CD14-positive monocyte (primary cell): ENCODE data around the gene KNL1. TPM values are rescaled to one million over a fixed set of nuclear protein-coding genes. Genes with fewer than 3 reads are reported as not detected.

ENCODE experiments used
- DNase-seq, 3 donors: peaks; one replicate each; pipeline ENCODE4 v3.0.0-alpha.2; 2011 to 2022
- H2AFZ ChIP-seq: 2 replicates; pipeline ENCODE4 v1.6.0; 2012; ENCODE audit warnings: mild to moderate bottlenecking, low read depth, low read length, inconsistent platforms; ENCODE audit not compliant: insufficient read depth, poor library complexity, severe bottlenecking
- H3K27ac ChIP-seq, 2 donors: 1 replicate in 1 of 2; 2 replicates in 1 of 2; pipeline ENCODE4 v1.5.1; 2012 to 2013; ENCODE audit warnings: low read length in 2 of 2, control low read depth in 1 of 2, inconsistent platforms in 1 of 2, low read depth in 1 of 2, mild to moderate bottlenecking in 1 of 2
- H3K27me3 ChIP-seq, 2 donors: one replicate each; pipeline versions ENCODE4 v1.6.0 to v1.6.1; 2011 to 2013; ENCODE audit warnings: low read length in 2 of 2; ENCODE audit not compliant: control insufficient read depth in 2 of 2, insufficient read depth in 2 of 2
- H3K36me3 ChIP-seq, 2 donors: replicated peaks in 1 of 2; 1 replicate in 1 of 2; 2 replicates in 1 of 2; pipeline versions ENCODE4 v1.5.1 to v1.6.1; 2012 to 2013; ENCODE audit warnings: low read length in 2 of 2, control low read depth in 1 of 2, inconsistent platforms in 1 of 2, mild to moderate bottlenecking in 1 of 2; ENCODE audit not compliant: insufficient read depth in 2 of 2, control insufficient read depth in 1 of 2
- H3K4me1 ChIP-seq, 2 donors: 1 replicate in 1 of 2; 2 replicates in 1 of 2; pipeline versions ENCODE4 v1.5.1 to v1.6.1; 2012 to 2013; ENCODE audit warnings: low read length in 2 of 2, control low read depth in 1 of 2, inconsistent platforms in 1 of 2, mild to moderate bottlenecking in 1 of 2, moderate library complexity in 1 of 2; ENCODE audit not compliant: insufficient read depth in 2 of 2, control insufficient read depth in 1 of 2
- H3K4me2 ChIP-seq: replicated peaks from 2 replicates; pipeline ENCODE3; 2012; ENCODE audit warnings: low read length, moderate library complexity, mild to moderate bottlenecking; ENCODE audit not compliant: poor library complexity, severe bottlenecking; ENCODE audit errors: extremely low read depth
- H3K4me3 ChIP-seq, 3 experiments: fragments of 200-600 bp in 1 of 3; sonication (generic) in 1 of 3; replicated peaks in 1 of 3; 1 replicate in 2 of 3; 2 replicates in 1 of 3; pipeline ENCODE4 v1.5.1; 2011 to 2013; ENCODE audit warnings: low read length in 3 of 3, mild to moderate bottlenecking in 3 of 3, control low read depth in 2 of 3, low read depth in 2 of 3, inconsistent platforms in 1 of 3, moderate library complexity in 1 of 3
- H3K79me2 ChIP-seq: 2 replicates; pipeline ENCODE4 v1.6.0; 2012; ENCODE audit warnings: mild to moderate bottlenecking, control low read depth, inconsistent platforms, low read length, moderate library complexity; ENCODE audit not compliant: insufficient read depth
- H3K9ac ChIP-seq: 2 replicates; pipeline ENCODE4 v1.6.0; 2017; ENCODE audit warnings: low read length, mild to moderate bottlenecking; ENCODE audit not compliant: insufficient read depth, poor library complexity, severe bottlenecking
- H3K9me3 ChIP-seq, 2 donors: replicated peaks in 1 of 2; 1 replicate in 1 of 2; 2 replicates in 1 of 2; pipeline versions ENCODE4 v1.5.1 to v1.6.1; 2012 to 2013; ENCODE audit warnings: low read length in 2 of 2, control low read depth in 1 of 2; ENCODE audit not compliant: control insufficient read depth in 1 of 2, insufficient read depth in 1 of 2
- H4K20me1 ChIP-seq: 2 replicates; pipeline ENCODE4 v1.6.0; 2012; ENCODE audit warnings: mild to moderate bottlenecking, low read length, control low read depth, moderate library complexity; ENCODE audit not compliant: insufficient read depth
- H3K27ac Mint-ChIP-seq, 7 donors: one replicate each; pipeline ENCODE4 v1.8.0; 2020; ENCODE audit warnings: mild to moderate bottlenecking in 7 of 7, mixed read lengths in 7 of 7, moderate library complexity in 6 of 7, inconsistent platforms in 2 of 7
- H3K27me3 Mint-ChIP-seq, 3 donors: one replicate each; pipeline ENCODE4 v1.8.0; 2021 to 2022; ENCODE audit warnings: low read depth in 3 of 3, mild to moderate bottlenecking in 3 of 3, mixed read lengths in 3 of 3, moderate library complexity in 3 of 3, inconsistent platforms in 1 of 3
- H3K36me3 Mint-ChIP-seq, 2 donors: one replicate each; pipeline ENCODE4 v1.8.0; 2020; ENCODE audit warnings: mixed read lengths in 2 of 2, inconsistent platforms in 1 of 2, mild to moderate bottlenecking in 1 of 2
- H3K4me1 Mint-ChIP-seq: one replicate; pipeline ENCODE4 v1.8.0; 2020; ENCODE audit warnings: mild to moderate bottlenecking, mixed read lengths
- H3K4me3 Mint-ChIP-seq, 2 donors: one replicate each; pipeline ENCODE4 v1.8.0; 2020; ENCODE audit warnings: mild to moderate bottlenecking in 2 of 2, mixed read lengths in 2 of 2, moderate library complexity in 1 of 2
- H3K9me3 Mint-ChIP-seq, 7 donors: one replicate each; pipeline ENCODE4 v1.8.0; 2020 to 2022; ENCODE audit warnings: mixed read lengths in 7 of 7, mild to moderate bottlenecking in 6 of 7, moderate library complexity in 6 of 7, inconsistent platforms in 2 of 7
- CTCF ChIP-seq: fragments of 200-600 bp; IDR thresholded peaks from one replicate; pipeline ENCODE4 v1.8.0; 2022; ENCODE audit warnings: antibody characterized with exemption, mild to moderate bottlenecking
- WGBS: methylation state at CpG from one replicate; pipeline ENCODE4 v1.1.5; 2013; ENCODE audit warnings: missing lambda C conversion rate; ENCODE audit not compliant: insufficient coverage; 5-methylcytosine and 5-hydroxymethylcytosine counted together
- intact Hi-C, 2 donors: fragments of 100-400 bp; cut with micrococcal nuclease; formaldehyde crosslinking; loops; one replicate each; pipeline versions ENCODE4 v1.15.0 to v1.15.1; 2023
- polyA plus RNA-seq, 3 donors: library from polyadenylated mRNA; depleted of rRNA in 1 of 3; unstranded in 2 of 3; stranded (reverse) in 1 of 3; fragments of 300-500 nt in 2 of 3; fragments of >200 nt in 1 of 3; fragmentation: Illumina TruSeq in 2 of 3; gene quantifications; 1 replicate in 2 of 3; 2 replicates in 1 of 3; pipeline ENCODE4 v1.2.3, GENCODE V29; 2012 to 2021

The KNL1 gene
- polyA plus RNA-seq, 3 donors: 0.13 to 0.38 (median 0.16) TPM

- H3K27me3 ChIP-seq: no peaks in the 10 kb centered on the region
- H3K4me2 ChIP-seq: peak overlapping the region; percentile 39
- H3K27ac ChIP-seq: no peak overlapping the region
- TF ChIP-seq CTCF: no peak
- Mint-ChIP-seq H3K9me3 (no peaks in the 10 kb centered on the region), H3K36me3 (peaks cover 32 to 53% of the 10 kb centered on the region in 2 donors), H3K27ac (peak overlapping the region in 3 of 7 donors; percentile 24 to 82 (median 54)), H3K4me1 (peaks cover 12% of the 10 kb centered on the region), H3K27me3 (peaks cover 0 to 2% (median 1%) of the 10 kb centered on the region in 3 donors), H3K4me3 (no peak overlapping the region)
- H3K4me1 ChIP-seq: peaks cover 8 to 12% of the 10 kb centered on the region in 2 donors
- peaks cover 7% of the 10 kb centered on the region for H3K79me2 ChIP-seq
- peak; percentile 28 to 39 (median 35) for DNase-seq
- peak overlapping the region in 1 of 3 experiments; percentile 8 for H3K4me3 ChIP-seq
- H3K36me3 ChIP-seq: peaks cover 21 to 50% of the 10 kb centered on the region in 2 donors
- no peaks in the 10 kb centered on the region for H3K9me3 ChIP-seq
- no peak overlapping the region for H2AFZ ChIP-seq
- H3K9ac ChIP-seq: no peak overlapping the region
- H4K20me1 ChIP-seq: no peaks in the 10 kb centered on the region
- no CpG with 5 or more reads among the region's 2 CpGs for WGBS
- intact Hi-C loops: no loop called here
Observed at GRCh38 chr15:40618023-40618422, 24.0 kb downstream of the KNL1 start.

GRCh38 chr15:40618906-40619305, 24.9 kb downstream of the KNL1 start:
- DNase-seq: no peak
- Histone ChIP-seq H3K4me1 (peaks cover 8 to 12% of the 10 kb centered on the region in 2 donors), H3K27me3 (no peaks in the 10 kb centered on the region), H3K4me3 (no peak overlapping the region), H3K9me3 (no peaks in the 10 kb centered on the region), H3K4me2 (no peak overlapping the region), H3K27ac (no peak overlapping the region), H3K36me3 (peaks cover 21 to 55% of the 10 kb centered on the region in 2 donors), H4K20me1 (no peaks in the 10 kb centered on the region), H3K9ac (no peak overlapping the region), H2AFZ (no peak overlapping the region), H3K79me2 (peaks cover 7% of the 10 kb centered on the region)
- H3K4me1 Mint-ChIP-seq: peaks cover 12% of the 10 kb centered on the region
- H3K4me3 Mint-ChIP-seq: no peak overlapping the region
- H3K27me3 Mint-ChIP-seq: peaks cover 0 to 2% (median 1%) of the 10 kb centered on the region in 3 donors
- H3K27ac Mint-ChIP-seq: no peak overlapping the region
- peaks cover 34 to 60% of the 10 kb centered on the region in 2 donors for H3K36me3 Mint-ChIP-seq
- no peaks in the 10 kb centered on the region for H3K9me3 Mint-ChIP-seq
- no peak for TF ChIP-seq CTCF
- intact Hi-C loops: no loop called here
